ENCODE data around the gene SHC4. TPM values are rescaled to one million over a fixed set of nuclear protein-coding genes. Genes with fewer than 3 reads are reported as not detected.

The SHC4 gene
- total RNA-seq, 1 donor from 2014 or later, result 5.0 TPM

GRCh38 chr15:48777645-48778330 lies 185.9 kb downstream of the SHC4 start:
- DNase-seq (ENCODE audit: low read depth, low spot score), result no peak
- no peak overlapping the region for H3K4me3 Mint-ChIP-seq
- H3K36me3 Mint-ChIP-seq (ENCODE audit: low read depth), result peaks cover 24% of the 10 kb centered on the region
- H3K27me3 Mint-ChIP-seq (ENCODE audit: low read depth), result no peaks in the 10 kb centered on the region
- TF ChIP-seq CTCF (conservative IDR thresholded peaks at IDR 0.05), result no peak
- H3K9me3 Mint-ChIP-seq, result no peaks in the 10 kb centered on the region
- no peaks in the 10 kb centered on the region for H3K4me1 Mint-ChIP-seq
- H3K27ac Mint-ChIP-seq (ENCODE audit: unreplicated experiment), result no peak overlapping the region

- H3K27me3 Mint-ChIP-seq (ENCODE audit: low read depth), result no peaks in the 10 kb centered on the region
- TF ChIP-seq CTCF (conservative IDR thresholded peaks at IDR 0.05), result no peak
- H3K36me3 Mint-ChIP-seq (ENCODE audit: low read depth), result peaks cover 17% of the 10 kb centered on the region
- H3K4me1 Mint-ChIP-seq, result no peaks in the 10 kb centered on the region
- H3K4me3 Mint-ChIP-seq, result no peak overlapping the region
- DNase-seq (ENCODE audit: low read depth, low spot score), result no peak
- H3K27ac Mint-ChIP-seq (ENCODE audit: unreplicated experiment), result no peak overlapping the region
- H3K9me3 Mint-ChIP-seq, result no peaks in the 10 kb centered on the region
These were observed 188.2 kb downstream of the SHC4 start for GRCh38 chr15:48775546-48775945.

- no peaks in the 10 kb centered on the region for H3K4me1 Mint-ChIP-seq
- DNase-seq (ENCODE audit: low read depth, low spot score), result no peak
- H3K36me3 Mint-ChIP-seq (ENCODE audit: low read depth), result peaks cover 17% of the 10 kb centered on the region
- H3K9me3 Mint-ChIP-seq, result no peaks in the 10 kb centered on the region
- peak overlapping the region; percentile 6 for H3K27ac Mint-ChIP-seq (ENCODE audit: unreplicated experiment)
- H3K4me3 Mint-ChIP-seq, result no peak overlapping the region
- TF ChIP-seq CTCF (conservative IDR thresholded peaks at IDR 0.05), result no peak
- no peaks in the 10 kb centered on the region for H3K27me3 Mint-ChIP-seq (ENCODE audit: low read depth)
These were observed 189.2 kb downstream of the SHC4 start for GRCh38 chr15:48774484-48774883.

Other genes starting within 250 kb of the SHC4 start
- 17.4 and 17.5 TPM in 2 replicates for gene CEP152, start 152.8 kb downstream of the SHC4 start, total RNA-seq
- 212 and 223 TPM in 2 replicates for gene EID1, start 85.8 kb downstream of the SHC4 start, total RNA-seq
- gene SECISBP2L, start 82.5 kb upstream of the SHC4 start, total RNA-seq, result 39.2 and 44.5 TPM in 2 replicates
- gene COPS2, start 191.7 kb upstream of the SHC4 start, total RNA-seq, result 92.8 and 94.0 TPM in 2 replicates
- gene GALK2, start 206.3 kb upstream of the SHC4 start, total RNA-seq, result 21.3 and 21.7 TPM in 2 replicates

Data from neural crest cell (in vitro differentiated cells).